A549 treated with GW870086 at 1 μM for 4 hours (cell line): Measurements from ENCODE around the gene HMG20A. TPM values are rescaled to one million over a fixed set of nuclear protein-coding genes. Genes with fewer than 3 reads are reported as not detected.

ENCODE experiments used
- total RNA-seq: library from RNA; stranded (reverse); fragments of 200-300 nt; extraction: Qiagen RNA extraction; gene quantifications from 5 replicates; pipeline ENCODE4 v1.2.3, GENCODE V29; 2022; ENCODE audit warnings: low read depth

The HMG20A gene
- total RNA-seq, result 22.3 to 32.6 TPM (median 26.6 TPM) in 5 replicates

GRCh38 chr15:77420610-77421369 is at the start of gene HMG20A:
Gene HMG20A, plus strand, starts transcription at chr15:77420888. Its CDS starts 37,520 bp downstream, at chr15:77458408.

GRCh38 chr15:77419836-77420609 is 665 bp upstream of the HMG20A start, which contains the start of gene PEAK1:
Gene PEAK1, minus strand, starts transcription at chr15:77420104. Its CDS starts 238,178 bp downstream, at chr15:77181926.

Other genes starting within 250 kb of the HMG20A start
- 4.5 to 9.2 TPM (median 7.7 TPM) in 5 replicates for gene PEAK1, start 784 bp upstream of the HMG20A start, total RNA-seq
- gene LINGO1, start 212.0 kb downstream of the HMG20A start, total RNA-seq, result 8.7 to 11.7 TPM (median 9.0 TPM) in 5 replicates